ENCODE data around the gene HSPA12A.

- TF ChIP-seq CTCF (IDR thresholded peaks at IDR 0.05) (no peak), POLR2A (IDR thresholded peaks at IDR 0.05) (no peak)
Observed at GRCh38 chr10:116766837-116767634, 24.7 kb upstream of the HSPA12A start.

All from Peyer's patch (tissue), 4 donors.